Stomach (tissue), 4 donors: Measurements from ENCODE around the gene GMDS.

Source experiments
- EP300 ChIP-seq: sonication (generic); formaldehyde crosslinking; IDR thresholded peaks from one replicate; pipeline ENCODE4 v1.6.1; 2017; ENCODE audit warnings: antibody characterized with exemption
- POLR2A ChIP-seq, 4 donors: fragments of 450-650 bp; IDR thresholded peaks; one replicate each; pipeline ENCODE4 v1.6.1; 2016; ENCODE audit warnings: antibody characterized with exemption in 4 of 4, control low read depth in 2 of 4, mild to moderate bottlenecking in 1 of 4, moderate library complexity in 1 of 4
- TF ChIP-seq, protein P1 (sequence below), 7 experiments: fragments of 450-650 bp in 4 of 7; fragments of 200-600 bp in 3 of 7; sonication (generic) in 3 of 7; IDR thresholded peaks; one replicate each; pipeline ENCODE4 v1.5.1; 2016 to 2019; ENCODE audit warnings: antibody characterized with exemption in 7 of 7, control low read depth in 2 of 7, mild to moderate bottlenecking in 1 of 7

DNA sequence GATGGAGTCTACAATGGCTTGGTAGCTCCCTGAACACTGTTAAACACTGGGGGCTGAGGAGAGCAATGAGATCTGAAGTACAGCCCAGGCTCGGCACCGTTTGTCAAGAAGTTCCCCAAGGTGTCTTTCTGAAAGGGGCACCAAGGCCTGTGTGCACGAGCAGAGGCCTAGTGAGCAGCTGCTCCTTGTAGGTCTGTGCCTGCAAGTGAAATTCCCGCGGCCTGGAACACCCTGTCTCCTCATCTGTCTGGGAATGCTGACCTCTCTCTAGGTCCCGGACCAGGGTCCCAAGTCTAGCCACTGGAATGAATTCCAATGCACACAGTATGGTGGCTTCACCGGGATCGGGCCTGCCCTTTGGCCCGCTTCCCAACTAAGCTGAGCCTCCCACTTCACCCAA is 500.9 kb downstream of the GMDS start:
- TF ChIP-seq, protein P1, sequence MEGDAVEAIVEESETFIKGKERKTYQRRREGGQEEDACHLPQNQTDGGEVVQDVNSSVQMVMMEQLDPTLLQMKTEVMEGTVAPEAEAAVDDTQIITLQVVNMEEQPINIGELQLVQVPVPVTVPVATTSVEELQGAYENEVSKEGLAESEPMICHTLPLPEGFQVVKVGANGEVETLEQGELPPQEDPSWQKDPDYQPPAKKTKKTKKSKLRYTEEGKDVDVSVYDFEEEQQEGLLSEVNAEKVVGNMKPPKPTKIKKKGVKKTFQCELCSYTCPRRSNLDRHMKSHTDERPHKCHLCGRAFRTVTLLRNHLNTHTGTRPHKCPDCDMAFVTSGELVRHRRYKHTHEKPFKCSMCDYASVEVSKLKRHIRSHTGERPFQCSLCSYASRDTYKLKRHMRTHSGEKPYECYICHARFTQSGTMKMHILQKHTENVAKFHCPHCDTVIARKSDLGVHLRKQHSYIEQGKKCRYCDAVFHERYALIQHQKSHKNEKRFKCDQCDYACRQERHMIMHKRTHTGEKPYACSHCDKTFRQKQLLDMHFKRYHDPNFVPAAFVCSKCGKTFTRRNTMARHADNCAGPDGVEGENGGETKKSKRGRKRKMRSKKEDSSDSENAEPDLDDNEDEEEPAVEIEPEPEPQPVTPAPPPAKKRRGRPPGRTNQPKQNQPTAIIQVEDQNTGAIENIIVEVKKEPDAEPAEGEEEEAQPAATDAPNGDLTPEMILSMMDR (IDR thresholded peaks at IDR 0.05): no peak
- TF ChIP-seq POLR2A (IDR thresholded peaks at IDR 0.05) (no peak), EP300 (no peak)
